Mesendoderm (in vitro differentiated cells): Measurements from ENCODE around the gene SVIP.

Experiments used
- DNase-seq: peaks from one replicate; pipeline ENCODE4 v3.0.0; 2013
- H2AK5ac ChIP-seq: 2 replicates; pipeline ENCODE4 v1.6.1; 2013; ENCODE audit warnings: low read length, inconsistent platforms
- H2BK120ac ChIP-seq: 2 replicates; pipeline ENCODE4 v1.6.1; 2013; ENCODE audit warnings: low read depth, mild to moderate bottlenecking, low read length, moderate library complexity, mixed read lengths
- H2BK15ac ChIP-seq: replicated peaks from 2 replicates; pipeline ENCODE4 v1.6.1; 2013; ENCODE audit warnings: low read depth, mild to moderate bottlenecking, moderate library complexity
- H2BK5ac ChIP-seq: 2 replicates; pipeline ENCODE4 v1.6.1; 2013; ENCODE audit warnings: low read length, inconsistent platforms
- H3K18ac ChIP-seq: 2 replicates; pipeline ENCODE4 v1.6.1; 2013; ENCODE audit warnings: mild to moderate bottlenecking, low read length, mixed read lengths
- H3K23ac ChIP-seq: one replicate; pipeline ENCODE4 v1.6.1; 2013; ENCODE audit warnings: low read length
- H3K27ac ChIP-seq: 2 replicates; pipeline ENCODE4 v1.5.1; 2013; ENCODE audit warnings: low read depth, mild to moderate bottlenecking, inconsistent platforms, low read length, moderate library complexity
- H3K27me3 ChIP-seq: 2 replicates; pipeline ENCODE4 v1.6.1; 2013; ENCODE audit warnings: low read length, control low read depth, mild to moderate bottlenecking, inconsistent platforms; ENCODE audit not compliant: insufficient read depth, poor library complexity
- H3K36me3 ChIP-seq: 2 replicates; pipeline ENCODE4 v1.6.1; 2013; ENCODE audit warnings: low read length, inconsistent platforms; ENCODE audit not compliant: control insufficient read depth, insufficient read depth
- H3K4ac ChIP-seq: one replicate; pipeline ENCODE4 v1.6.1; 2013; ENCODE audit warnings: low read depth, mild to moderate bottlenecking, low read length, moderate library complexity
- H3K4me1 ChIP-seq: 2 replicates; pipeline ENCODE4 v1.6.1; 2013; ENCODE audit warnings: low read depth, low read length, inconsistent platforms; ENCODE audit not compliant: control insufficient read depth
- H3K4me2 ChIP-seq: 2 replicates; pipeline ENCODE4 v1.6.1; 2013; ENCODE audit warnings: low read length
- H3K4me3 ChIP-seq: 2 replicates; pipeline ENCODE4 v1.5.1; 2013; ENCODE audit warnings: mild to moderate bottlenecking, low read length
- H3K56ac ChIP-seq: one replicate; pipeline ENCODE4 v1.6.1; 2013; ENCODE audit warnings: low read length
- H3K79me1 ChIP-seq: 2 replicates; pipeline ENCODE4 v1.6.1; 2013; ENCODE audit warnings: low read length, inconsistent platforms
- H3K79me2 ChIP-seq: 2 replicates; pipeline ENCODE4 v1.6.1; 2013; ENCODE audit warnings: mild to moderate bottlenecking, low read length; ENCODE audit not compliant: control insufficient read depth, insufficient read depth
- H3K9ac ChIP-seq: 2 replicates; pipeline ENCODE4 v1.6.1; 2013; ENCODE audit warnings: low read length, inconsistent platforms
- H4K5ac ChIP-seq: one replicate; pipeline ENCODE4 v1.6.1; 2013; ENCODE audit warnings: low read length
- H4K8ac ChIP-seq: one replicate; pipeline ENCODE4 v1.6.1; 2013; ENCODE audit warnings: low read depth, mild to moderate bottlenecking, control low read depth, low read length, moderate library complexity
- WGBS: extraction: QIAGEN DNeasy Blood & Tissue Kit; methylation state at CpG from one replicate; pipeline ENCODE4 v1.1.7; 2013; ENCODE audit warnings: low lambda C conversion rate, missing lambda C conversion rate; ENCODE audit not compliant: insufficient coverage; ENCODE audit errors: extremely low coverage; 5-methylcytosine and 5-hydroxymethylcytosine counted together

The SVIP gene

GRCh38 chr11:22828373-22828772, 1.2 kb downstream of the SVIP start:
- no peaks in the 10 kb centered on the region for H3K4me1 ChIP-seq
- H3K79me1 ChIP-seq, result no peaks in the 10 kb centered on the region
- no peak overlapping the region for H3K4me3 ChIP-seq
- no peak overlapping the region for H2BK15ac ChIP-seq
- no peak overlapping the region for H4K5ac ChIP-seq
- no peaks in the 10 kb centered on the region for H3K27me3 ChIP-seq
- WGBS, result no CpG with 5 or more reads among the region's 6 CpGs
- no peak overlapping the region for H4K8ac ChIP-seq
- H3K9ac ChIP-seq, result no peak overlapping the region
- H3K18ac ChIP-seq, result no peak overlapping the region
- H3K4me2 ChIP-seq, result no peak overlapping the region
- no peak overlapping the region for H3K56ac ChIP-seq
- H3K36me3 ChIP-seq, result no peaks in the 10 kb centered on the region
- H3K4ac ChIP-seq, result no peak overlapping the region
- no peak for DNase-seq
- H3K27ac ChIP-seq, result no peak overlapping the region
- no peak overlapping the region for H2AK5ac ChIP-seq
- H3K79me2 ChIP-seq, result no peaks in the 10 kb centered on the region
- no peak overlapping the region for H2BK120ac ChIP-seq
- H2BK5ac ChIP-seq, result no peak overlapping the region
- no peak overlapping the region for H3K23ac ChIP-seq

- Histone ChIP-seq H3K79me2 (no peaks in the 10 kb centered on the region), H3K4ac (no peak overlapping the region), H3K27ac (no peak overlapping the region), H2BK15ac (no peak overlapping the region), H2BK5ac (no peak overlapping the region), H2AK5ac (no peak overlapping the region), H4K8ac (no peak overlapping the region), H4K5ac (no peak overlapping the region), H3K4me1 (no peaks in the 10 kb centered on the region), H3K23ac (no peak overlapping the region), H3K36me3 (no peaks in the 10 kb centered on the region), H3K4me3 (no peak overlapping the region), H3K9ac (no peak overlapping the region), H3K79me1 (no peaks in the 10 kb centered on the region), H3K18ac (no peak overlapping the region), H2BK120ac (no peak overlapping the region), H3K4me2 (no peak overlapping the region), H3K27me3 (no peaks in the 10 kb centered on the region), H3K56ac (no peak overlapping the region)
- no peak for DNase-seq
- WGBS, result no CpG with 5 or more reads among the region's 2 CpGs
These were observed 7.4 kb downstream of the SVIP start for GRCh38 chr11:22822203-22822602.

GRCh38 chr11:22809893-22810292, 19.7 kb downstream of the SVIP start:
- no peak overlapping the region for H3K23ac ChIP-seq

GRCh38 chr11:22808571-22809197, 20.9 kb downstream of the SVIP start:
- no peak overlapping the region for H3K56ac ChIP-seq
- H4K8ac ChIP-seq, result no peak overlapping the region
- H3K27me3 ChIP-seq, result no peaks in the 10 kb centered on the region
- no peak overlapping the region for H4K5ac ChIP-seq
- no peak overlapping the region for H3K4me2 ChIP-seq
- H2BK15ac ChIP-seq, result no peak overlapping the region
- H3K79me1 ChIP-seq, result no peaks in the 10 kb centered on the region
- no peaks in the 10 kb centered on the region for H3K79me2 ChIP-seq
- H3K36me3 ChIP-seq, result no peaks in the 10 kb centered on the region
- WGBS, result no CpG with 5 or more reads among the region's 3 CpGs
- H3K18ac ChIP-seq, result no peak overlapping the region
- no peaks in the 10 kb centered on the region for H3K4me1 ChIP-seq
- no peak overlapping the region for H2BK120ac ChIP-seq
- H3K9ac ChIP-seq, result no peak overlapping the region
- H3K4ac ChIP-seq, result no peak overlapping the region
- H3K23ac ChIP-seq, result no peak overlapping the region
- no peak for DNase-seq
- H2BK5ac ChIP-seq, result no peak overlapping the region
- H3K27ac ChIP-seq, result no peak overlapping the region
- H2AK5ac ChIP-seq, result no peak overlapping the region
- no peak overlapping the region for H3K4me3 ChIP-seq

More at GRCh38 chr11:22809893-22810292, 19.7 kb downstream of the SVIP start:
- H3K18ac ChIP-seq, result no peak overlapping the region
- no peak overlapping the region for H4K8ac ChIP-seq
- H2BK15ac ChIP-seq, result no peak overlapping the region
- no peak overlapping the region for H3K56ac ChIP-seq
- no peak for DNase-seq
- H3K4me2 ChIP-seq, result no peak overlapping the region
- WGBS, result no CpG with 5 or more reads among the region's 3 CpGs
- no peak overlapping the region for H3K4ac ChIP-seq
- H2BK5ac ChIP-seq, result no peak overlapping the region
- H3K9ac ChIP-seq, result no peak overlapping the region
- no peak overlapping the region for H2BK120ac ChIP-seq
- H3K4me1 ChIP-seq, result no peaks in the 10 kb centered on the region
- H3K36me3 ChIP-seq, result no peaks in the 10 kb centered on the region
- H4K5ac ChIP-seq, result no peak overlapping the region
- H3K79me2 ChIP-seq, result no peaks in the 10 kb centered on the region
- H3K27me3 ChIP-seq, result no peaks in the 10 kb centered on the region
- H3K79me1 ChIP-seq, result no peaks in the 10 kb centered on the region
- no peak overlapping the region for H3K27ac ChIP-seq
- H2AK5ac ChIP-seq, result no peak overlapping the region
- no peak overlapping the region for H3K4me3 ChIP-seq

- H3K27ac ChIP-seq, result no peak overlapping the region
- H2BK15ac ChIP-seq, result no peak overlapping the region
- no peak overlapping the region for H2BK120ac ChIP-seq
- H4K8ac ChIP-seq, result no peak overlapping the region
- DNase-seq, result no peak
- H3K4me3 ChIP-seq, result no peak overlapping the region
- no peak overlapping the region for H2BK5ac ChIP-seq
- WGBS, result no CpG with 5 or more reads among the region's 2 CpGs
- no peak overlapping the region for H4K5ac ChIP-seq
- no peak overlapping the region for H3K18ac ChIP-seq
- no peaks in the 10 kb centered on the region for H3K27me3 ChIP-seq
- no peak overlapping the region for H3K56ac ChIP-seq
- no peaks in the 10 kb centered on the region for H3K79me2 ChIP-seq
- no peaks in the 10 kb centered on the region for H3K36me3 ChIP-seq
- no peaks in the 10 kb centered on the region for H3K4me1 ChIP-seq
- no peaks in the 10 kb centered on the region for H3K79me1 ChIP-seq
- H3K23ac ChIP-seq, result no peak overlapping the region
- H3K4ac ChIP-seq, result no peak overlapping the region
- no peak overlapping the region for H3K9ac ChIP-seq
- no peak overlapping the region for H2AK5ac ChIP-seq
- no peak overlapping the region for H3K4me2 ChIP-seq
These were observed 21.6 kb downstream of the SVIP start for GRCh38 chr11:22807855-22808570.
